ENCODE measurements around the gene ENAH. TPM values are rescaled to one million over a fixed set of nuclear protein-coding genes. Genes with fewer than 3 reads are reported as not detected.
"Not testable (repeated sequence)": the region's sequence is repeated elsewhere in the genome, so short reads cannot be mapped to it uniquely, and the experiment has no call there.

Gene ENAH
- total and polyA plus RNA-seq, 4 donors = 47.3 to 415 (median 115) TPM

GRCh38 chr1:225629483-225629882 lies 23.4 kb downstream of the ENAH start:
- intact Hi-C loops (cut with DNase I) = loop anchor here in 1 of 2 donors (10.0 kb wide), 1 partner anchor 125 kb away; no protein-coding TSS in a partner anchor
- 81 to 83% methylated on average over 3 of the region's 3 CpGs for WGBS, 2 donors
- Histone ChIP-seq H3K4me3 (ENCODE audit: low read length in 2 of 2) (no peak overlapping the region), H3K27ac (ENCODE audit: low read depth in 1 of 2, low read length in 2 of 2) (no peak overlapping the region), H3K4me1 (ENCODE audit: control insufficient read depth in 1 of 2, insufficient read depth in 2 of 2, low read length in 2 of 2) (peaks cover 2 to 7% of the 10 kb centered on the region in 2 donors), H3K27me3 (ENCODE audit: control insufficient read depth in 1 of 2, insufficient read depth in 2 of 2, low read length in 1 of 2) (no peaks in the 10 kb centered on the region), H3K9me3 (ENCODE audit: control insufficient read depth, low read length) (no peaks in the 10 kb centered on the region), H3K36me3 (ENCODE audit: control insufficient read depth in 1 of 2, insufficient read depth in 2 of 2, low read length in 1 of 2) (no peaks in the 10 kb centered on the region)
- ATAC-seq (ENCODE audit: low FRiP score) (no peak), DNase-seq (no peak)

GRCh38 chr1:225628794-225629193 lies 24.1 kb downstream of the ENAH start:
- not testable (repeated sequence) for H3K27ac ChIP-seq (ENCODE audit: low read depth in 1 of 2, low read length in 2 of 2); H3K4me3 ChIP-seq (ENCODE audit: low read length in 2 of 2); DNase-seq; H3K36me3 ChIP-seq (ENCODE audit: control insufficient read depth in 1 of 2, insufficient read depth in 2 of 2, low read length in 1 of 2); H3K4me1 ChIP-seq (ENCODE audit: control insufficient read depth in 1 of 2, insufficient read depth in 2 of 2, low read length in 2 of 2); ATAC-seq (ENCODE audit: low FRiP score); H3K27me3 ChIP-seq (ENCODE audit: control insufficient read depth in 1 of 2, insufficient read depth in 2 of 2, low read length in 1 of 2); H3K9me3 ChIP-seq (ENCODE audit: control insufficient read depth, low read length)
- WGBS, 2 donors = 95 to 96% methylated on average over 13 of the region's 13 CpGs
- intact Hi-C loops (cut with DNase I) = loop anchor here in 1 of 2 donors (10.0 kb wide), 1 partner anchor 124 kb away; no protein-coding TSS in a partner anchor

DNA sequence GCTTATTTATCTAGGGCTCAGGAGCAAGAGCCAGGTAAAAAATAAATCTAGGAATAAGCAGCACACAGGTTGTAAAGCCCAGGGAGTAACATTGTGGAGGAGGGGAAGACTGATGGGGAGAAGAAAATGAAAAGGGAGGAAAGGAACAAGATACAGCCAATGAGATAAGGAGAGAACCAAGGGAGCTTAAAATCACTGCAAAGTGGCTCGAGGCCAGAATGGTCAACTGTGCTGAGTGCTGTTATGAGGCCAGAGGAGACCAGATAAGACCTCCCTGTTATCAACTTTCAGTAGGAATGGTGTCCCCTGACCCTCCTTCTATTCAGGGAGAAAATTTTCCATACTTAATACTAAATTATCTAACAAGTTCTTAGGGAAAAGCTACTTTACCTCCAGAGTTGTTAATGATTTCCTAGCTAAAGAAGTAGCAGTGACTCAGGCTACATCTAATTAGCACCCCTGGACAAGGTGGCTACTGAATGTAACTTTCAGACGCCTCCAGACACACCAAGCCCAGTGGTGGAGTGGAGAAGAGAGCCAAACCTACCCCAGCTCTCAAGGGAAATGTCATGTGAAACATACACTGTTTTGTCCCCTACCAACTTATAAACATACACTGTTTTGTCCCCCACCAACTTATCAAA lies 25.5 kb downstream of the ENAH start:
- Histone ChIP-seq H3K9me3 (ENCODE audit: control insufficient read depth, low read length) (no peaks in the 10 kb centered on the region), H3K27ac (ENCODE audit: low read depth in 1 of 2, low read length in 2 of 2) (peak overlapping the region in 1 of 2 donors; percentile 4), H3K4me3 (ENCODE audit: low read length in 2 of 2) (no peak overlapping the region), H3K4me1 (ENCODE audit: control insufficient read depth in 1 of 2, insufficient read depth in 2 of 2, low read length in 2 of 2) (peaks cover 2 to 7% of the 10 kb centered on the region in 2 donors), H3K36me3 (ENCODE audit: control insufficient read depth in 1 of 2, insufficient read depth in 2 of 2, low read length in 1 of 2) (no peaks in the 10 kb centered on the region), H3K27me3 (ENCODE audit: control insufficient read depth in 1 of 2, insufficient read depth in 2 of 2, low read length in 1 of 2) (no peaks in the 10 kb centered on the region)
- no peak for ATAC-seq (ENCODE audit: low FRiP score)
- DNase-seq = no peak
- intact Hi-C loops (cut with DNase I) = loop anchor here in 1 of 2 donors (10.0 kb wide), 1 partner anchor 123 kb away; no protein-coding TSS in a partner anchor
- 30 to 36% methylated on average over 2 of the region's 2 CpGs for WGBS, 2 donors

DNA sequence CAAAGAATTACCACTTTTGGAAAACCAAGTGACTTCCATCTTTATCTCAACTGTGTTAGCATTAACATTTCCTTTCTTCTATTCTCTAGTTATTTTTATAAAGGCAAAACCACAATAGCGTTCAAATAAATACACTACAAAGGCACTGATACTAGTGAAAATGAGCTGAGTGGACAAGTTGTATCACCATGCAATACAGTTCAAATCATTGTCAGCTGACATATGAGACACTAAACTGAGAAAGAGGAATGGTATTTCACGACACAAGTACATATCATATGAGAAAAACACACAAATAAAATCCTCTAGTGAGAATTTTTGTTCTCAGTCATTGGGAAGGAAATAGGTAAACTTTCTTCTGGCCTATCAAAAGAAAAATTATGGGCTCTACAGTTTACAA lies 26.2 kb downstream of the ENAH start:
- intact Hi-C loops (cut with DNase I) = loop anchor here in 1 of 2 donors (10.0 kb wide), 1 partner anchor 122 kb away; no protein-coding TSS in a partner anchor
- no peak overlapping the region for H3K4me3 ChIP-seq (ENCODE audit: low read length in 2 of 2)
- whole genome bisulfite sequencing, 2 donors = 68 to 74% methylated on average over 2 of the region's 2 CpGs
- H3K27me3 ChIP-seq (ENCODE audit: control insufficient read depth in 1 of 2, insufficient read depth in 2 of 2, low read length in 1 of 2) = no peaks in the 10 kb centered on the region
- H3K9me3 ChIP-seq (ENCODE audit: control insufficient read depth, low read length) = no peaks in the 10 kb centered on the region
- no peaks in the 10 kb centered on the region for H3K36me3 ChIP-seq (ENCODE audit: control insufficient read depth in 1 of 2, insufficient read depth in 2 of 2, low read length in 1 of 2)
- ATAC-seq (ENCODE audit: low FRiP score) (no peak), DNase-seq (no peak)
- H3K4me1 ChIP-seq (ENCODE audit: control insufficient read depth in 1 of 2, insufficient read depth in 2 of 2, low read length in 2 of 2) = peaks cover 2 to 7% of the 10 kb centered on the region in 2 donors
- no peak overlapping the region for H3K27ac ChIP-seq (ENCODE audit: low read depth in 1 of 2, low read length in 2 of 2)

DNA sequence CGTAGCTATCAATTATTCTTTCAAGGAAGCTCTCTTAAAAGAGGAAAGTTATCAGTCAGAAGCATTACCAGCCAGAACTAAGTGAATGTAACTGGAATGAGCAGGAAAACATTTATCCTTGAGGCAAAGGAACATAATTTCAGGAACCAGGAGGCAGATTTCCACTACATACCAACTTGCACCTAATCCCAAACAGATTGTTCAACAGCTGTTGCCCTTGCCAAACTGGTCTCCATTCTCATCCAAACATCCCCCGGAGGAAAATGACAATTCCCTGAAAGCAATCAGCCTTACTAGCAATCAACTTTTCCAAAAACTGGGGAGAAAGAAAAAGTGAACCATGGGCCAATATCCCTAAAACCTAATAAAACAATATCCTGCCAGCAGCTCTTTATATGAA lies 35.0 kb downstream of the ENAH start:
- intact Hi-C loops (cut with DNase I) = no loop called here
- ATAC-seq (ENCODE audit: low FRiP score) (no peak), DNase-seq (no peak)
- 61 to 73% methylated on average over 2 of the region's 2 CpGs for WGBS, 2 donors
- H3K4me3 ChIP-seq (ENCODE audit: low read length in 2 of 2) = no peak overlapping the region
- H3K36me3 ChIP-seq (ENCODE audit: control insufficient read depth in 1 of 2, insufficient read depth in 2 of 2, low read length in 1 of 2) = no peaks in the 10 kb centered on the region
- H3K4me1 ChIP-seq (ENCODE audit: control insufficient read depth in 1 of 2, insufficient read depth in 2 of 2, low read length in 2 of 2) = peaks cover 2 to 5% of the 10 kb centered on the region in 2 donors
- H3K27me3 ChIP-seq (ENCODE audit: control insufficient read depth in 1 of 2, insufficient read depth in 2 of 2, low read length in 1 of 2) = no peaks in the 10 kb centered on the region
- no peaks in the 10 kb centered on the region for H3K9me3 ChIP-seq (ENCODE audit: control insufficient read depth, low read length)
- no peak overlapping the region for H3K27ac ChIP-seq (ENCODE audit: low read depth in 1 of 2, low read length in 2 of 2)

- H3K4me3 ChIP-seq (ENCODE audit: low read length in 2 of 2) = no peak overlapping the region
- no peak overlapping the region for H3K27ac ChIP-seq (ENCODE audit: low read depth in 1 of 2, low read length in 2 of 2)
- WGBS, 2 donors = 56 to 65% methylated on average over 1 of the region's 1 CpG
- intact Hi-C loops (cut with DNase I) = no loop called here
- no peaks in the 10 kb centered on the region for H3K9me3 ChIP-seq (ENCODE audit: control insufficient read depth, low read length)
- DNase-seq (no peak), ATAC-seq (ENCODE audit: low FRiP score) (no peak)
- peaks cover 2 to 5% of the 10 kb centered on the region in 2 donors for H3K4me1 ChIP-seq (ENCODE audit: control insufficient read depth in 1 of 2, insufficient read depth in 2 of 2, low read length in 2 of 2)
- no peaks in the 10 kb centered on the region for H3K27me3 ChIP-seq (ENCODE audit: control insufficient read depth in 1 of 2, insufficient read depth in 2 of 2, low read length in 1 of 2)
- H3K36me3 ChIP-seq (ENCODE audit: control insufficient read depth in 1 of 2, insufficient read depth in 2 of 2, low read length in 1 of 2) = no peaks in the 10 kb centered on the region
These were observed 35.4 kb downstream of the ENAH start for GRCh38 chr1:225617479-225617878.

GRCh38 chr1:225615403-225615790 lies 37.5 kb downstream of the ENAH start:
- H3K4me3 ChIP-seq (ENCODE audit: low read length in 2 of 2); H3K4me1 ChIP-seq (ENCODE audit: control insufficient read depth in 1 of 2, insufficient read depth in 2 of 2, low read length in 2 of 2); H3K9me3 ChIP-seq (ENCODE audit: control insufficient read depth, low read length); intact Hi-C loops (cut with DNase I); H3K36me3 ChIP-seq (ENCODE audit: control insufficient read depth in 1 of 2, insufficient read depth in 2 of 2, low read length in 1 of 2); H3K27me3 ChIP-seq (ENCODE audit: control insufficient read depth in 1 of 2, insufficient read depth in 2 of 2, low read length in 1 of 2); ATAC-seq (ENCODE audit: low FRiP score); H3K27ac ChIP-seq (ENCODE audit: low read depth in 1 of 2, low read length in 2 of 2); DNase-seq: not testable (repeated sequence)
- WGBS, 2 donors = 94 to 99% methylated on average over 15 to 25 of the region's 29 CpGs

DNA sequence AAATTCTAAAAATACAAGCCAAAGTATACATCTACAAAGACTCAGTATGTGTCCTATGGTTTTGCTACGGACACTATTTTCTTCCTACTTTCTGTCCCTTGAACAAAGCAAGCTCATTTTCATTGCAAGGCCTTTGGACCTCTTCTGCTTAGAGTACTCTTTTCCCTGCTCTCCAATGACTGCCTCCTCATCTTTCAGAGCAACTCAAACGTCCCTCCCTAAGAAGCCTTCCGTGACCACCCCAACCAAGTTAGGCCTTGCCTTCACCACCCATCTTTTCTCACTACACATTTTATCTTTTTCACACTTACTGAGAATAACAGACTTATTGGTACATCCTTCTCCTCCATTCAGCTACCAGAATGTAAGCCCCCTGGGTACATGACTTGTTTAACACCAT lies 39.9 kb downstream of the ENAH start:
- Histone ChIP-seq H3K4me1 (ENCODE audit: control insufficient read depth in 1 of 2, insufficient read depth in 2 of 2, low read length in 2 of 2) (peaks cover 4 to 5% of the 10 kb centered on the region in 2 donors), H3K9me3 (ENCODE audit: control insufficient read depth, low read length) (no peaks in the 10 kb centered on the region), H3K36me3 (ENCODE audit: control insufficient read depth in 1 of 2, insufficient read depth in 2 of 2, low read length in 1 of 2) (no peaks in the 10 kb centered on the region), H3K27ac (ENCODE audit: low read depth in 1 of 2, low read length in 2 of 2) (peak overlapping the region in 1 of 2 donors; percentile 20), H3K4me3 (ENCODE audit: low read length in 2 of 2) (no peak overlapping the region), H3K27me3 (ENCODE audit: control insufficient read depth in 1 of 2, insufficient read depth in 2 of 2, low read length in 1 of 2) (no peaks in the 10 kb centered on the region)
- DNase-seq (no peak), ATAC-seq (ENCODE audit: low FRiP score) (no peak)
- intact Hi-C loops (cut with DNase I) = no loop called here
- 35 to 36% methylated on average over 3 of the region's 3 CpGs for WGBS, 2 donors

DNA sequence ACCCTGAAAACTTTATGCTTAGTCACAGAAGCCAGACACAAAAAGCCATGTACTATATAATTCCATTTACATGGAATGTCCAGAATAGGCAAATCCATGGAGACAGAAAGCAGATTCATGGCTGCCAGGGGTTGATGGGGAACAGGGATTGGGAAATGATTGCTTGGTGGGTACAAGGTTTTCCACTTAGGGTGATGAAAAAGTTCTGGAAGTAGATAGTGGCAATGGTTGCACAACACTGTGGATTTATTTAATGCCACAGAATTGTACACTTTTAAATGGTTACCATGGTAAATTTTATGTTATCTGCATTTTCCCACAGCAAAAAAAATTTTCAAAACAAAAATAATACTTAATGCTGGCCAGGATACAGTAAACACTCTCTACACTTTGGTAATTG lies 40.6 kb downstream of the ENAH start:
- DNase-seq (no peak), ATAC-seq (ENCODE audit: low FRiP score) (no peak)
- intact Hi-C loops (cut with DNase I) = no loop called here
- Histone ChIP-seq H3K4me1 (ENCODE audit: control insufficient read depth in 1 of 2, insufficient read depth in 2 of 2, low read length in 2 of 2) (peaks cover 1 to 5% of the 10 kb centered on the region in 2 donors), H3K9me3 (ENCODE audit: control insufficient read depth, low read length) (no peaks in the 10 kb centered on the region), H3K36me3 (ENCODE audit: control insufficient read depth in 1 of 2, insufficient read depth in 2 of 2, low read length in 1 of 2) (no peaks in the 10 kb centered on the region), H3K27ac (ENCODE audit: low read depth in 1 of 2, low read length in 2 of 2) (peak overlapping the region in 1 of 2 donors; percentile 40), H3K27me3 (ENCODE audit: control insufficient read depth in 1 of 2, insufficient read depth in 2 of 2, low read length in 1 of 2) (no peaks in the 10 kb centered on the region), H3K4me3 (ENCODE audit: low read length in 2 of 2) (no peak overlapping the region)
